H1 (cell line): ENCODE results near the gene TMEM225. TPM values are rescaled to one million over a fixed set of nuclear protein-coding genes. Genes with fewer than 3 reads are reported as not detected.

ENCODE experiments used
- CEBPB ChIP-seq: IDR thresholded peaks from 2 replicates; pipeline ENCODE4 v1.6.1; 2012; ENCODE audit warnings: low read depth, low read length
- GTF2F1 ChIP-seq: IDR thresholded peaks from 2 replicates; pipeline ENCODE4 v1.6.1; 2012; ENCODE audit warnings: low read depth, low read length, improper control_type of control experiment, borderline replicate concordance
- NANOG ChIP-seq: IDR thresholded peaks from 2 replicates; pipeline ENCODE4 v1.6.1; 2011; ENCODE audit warnings: low read length, low read depth, mild to moderate bottlenecking, inconsistent platforms; ENCODE audit not compliant: insufficient read depth, poor library complexity, severe bottlenecking
- POLR2A ChIP-seq, 2 experiments: IDR thresholded peaks; 1 replicate in 1 of 2; 2 replicates in 1 of 2; pipeline ENCODE4 v1.6.1; 2011; ENCODE audit warnings: low read depth in 2 of 2, low read length in 2 of 2, mild to moderate bottlenecking in 2 of 2; ENCODE audit errors: control extremely low read depth in 1 of 2
- RAD21 ChIP-seq, 2 experiments: IDR thresholded peaks in 1 of 2; conservative IDR thresholded peaks in 1 of 2; 2 replicates each; pipeline ENCODE4 v1.6.1; 2011; ENCODE audit warnings: low read depth in 2 of 2, low read length in 2 of 2, improper control_type of control experiment in 1 of 2, inconsistent platforms in 1 of 2, mild to moderate bottlenecking in 1 of 2, moderate library complexity in 1 of 2
- SIX5 ChIP-seq: IDR thresholded peaks from 2 replicates; pipeline ENCODE4 v1.6.1; 2011; ENCODE audit warnings: mild to moderate bottlenecking, low read depth, low read length
- polyA plus RNA-seq, 7 experiments: library from polyadenylated mRNA; depleted of rRNA in 3 of 7; stranded (reverse) in 5 of 7; unstranded in 2 of 7; fragments of >200 nt in 5 of 7; fragments of 200-250 nt in 2 of 7; gene quantifications; 1 replicate in 5 of 7; 2 replicates in 1 of 7; 4 replicates in 1 of 7; pipeline versions ENCODE4 v1.2.1 to v1.2.3, GENCODE V29; 2011 to 2013; ENCODE audit warnings: missing spikeins in 2 of 7, mixed read lengths in 2 of 7
- total RNA-seq: library from RNA; stranded (reverse); fragmentation: NEBNext Ultra II Directional; extraction: Animal tissue kit (Norgen Biotek cat#: 25700); gene quantifications from 2 replicates; pipeline ENCODE4 v1.2.1, GENCODE V29; 2021

Gene TMEM225
- total and polyA plus RNA-seq, 2 of the 8 experiments (the other 6 are each of a cell fraction or from before 2014, with no cell fraction given) = not detected

GRCh38 chr11:123885570-123885969 lies at the start of gene TMEM225 (continued):
- no peak for TF ChIP-seq SIX5
- no peak for TF ChIP-seq RAD21 (IDR thresholded peaks at IDR 0.05 in 1 of 2, conservative IDR thresholded peaks at IDR 0.05 in 1 of 2; ENCODE audit: low read depth in 2 of 2, low read length in 2 of 2)
- TF ChIP-seq NANOG = no peak
- no peak for TF ChIP-seq CEBPB
- no peak for TF ChIP-seq POLR2A (IDR thresholded peaks at IDR 0.05; ENCODE audit: control extremely low read depth in 1 of 2, low read depth in 2 of 2, low read length in 2 of 2)
- no peak for TF ChIP-seq GTF2F1
